ENCODE data around the gene ABI1. TPM values are rescaled to one million over a fixed set of nuclear protein-coding genes. Genes with fewer than 3 reads are reported as not detected.

Gene ABI1
- total and polyA plus RNA-seq, 4 donors, result 10.7 to 18.3 (median 14.3) TPM

GRCh38 chr10:26743091-26743490, 117.7 kb downstream of the ABI1 start:
- TF ChIP-seq SP1 (IDR thresholded peaks at IDR 0.05) (no peak), REST (IDR thresholded peaks at IDR 0.05) (no peak), ZBTB33 (IDR thresholded peaks at IDR 0.05) (no peak), JUND (IDR thresholded peaks at IDR 0.05) (no peak), HNF4A (conservative IDR thresholded peaks at IDR 0.05) (no peak), FOXA2 (IDR thresholded peaks at IDR 0.05) (no peak), NR2F2 (IDR thresholded peaks at IDR 0.05) (no peak), RXRA (IDR thresholded peaks at IDR 0.05) (no peak), RAD21 (IDR thresholded peaks at IDR 0.05) (no peak), FOXA1 (IDR thresholded peaks at IDR 0.05) (no peak), EGR1 (IDR thresholded peaks at IDR 0.05; ENCODE audit: low read depth in 2 of 2) (no peak), HNF4G (IDR thresholded peaks at IDR 0.05) (no peak), TAF1 (conservative IDR thresholded peaks at IDR 0.05) (no peak), YY1 (IDR thresholded peaks at IDR 0.05) (no peak)
- DNase-seq (ENCODE audit: low spot score), result no peak
- Histone ChIP-seq H3K27ac (ENCODE audit: low read depth in 1 of 2, low read length in 2 of 2) (no peak overlapping the region), H3K27me3 (ENCODE audit: control insufficient read depth in 4 of 4, insufficient read depth in 4 of 4, low read length in 3 of 4) (no peaks in the 10 kb centered on the region), H3K9ac (ENCODE audit: low read depth in 1 of 2, low read length in 2 of 2) (no peak overlapping the region), H3K9me3 (ENCODE audit: control insufficient read depth in 4 of 4, low read length in 3 of 4) (no peaks in the 10 kb centered on the region), H3K36me3 (ENCODE audit: control insufficient read depth in 4 of 4, insufficient read depth in 3 of 4, low read depth in 1 of 4, low read length in 3 of 4) (peaks cover 2 to 17% (median 10%) of the 10 kb centered on the region in 4 donors), H3K4me3 (ENCODE audit: low read depth in 1 of 3, low read length in 3 of 3) (no peak overlapping the region), H3K4me1 (ENCODE audit: control insufficient read depth in 4 of 4, insufficient read depth in 4 of 4, low read length in 3 of 4) (peaks cover 0 to 5% (median 2%) of the 10 kb centered on the region in 4 donors)
- 99% methylated on average over 2 of the region's 2 CpGs for WGBS

GRCh38 chr10:26741368-26741767, 119.4 kb downstream of the ABI1 start:
- H3K36me3 ChIP-seq (ENCODE audit: control insufficient read depth in 4 of 4, insufficient read depth in 3 of 4, low read depth in 1 of 4, low read length in 3 of 4), result peaks cover 4 to 14% (median 8%) of the 10 kb centered on the region in 4 donors
- H3K9ac ChIP-seq (ENCODE audit: low read depth in 1 of 2, low read length in 2 of 2), result no peak overlapping the region
- H3K4me3 ChIP-seq (ENCODE audit: low read depth in 1 of 3, low read length in 3 of 3), result no peak overlapping the region
- no peaks in the 10 kb centered on the region for H3K27me3 ChIP-seq (ENCODE audit: control insufficient read depth in 4 of 4, insufficient read depth in 4 of 4, low read length in 3 of 4)
- H3K9me3 ChIP-seq (ENCODE audit: control insufficient read depth in 4 of 4, low read length in 3 of 4), result no peaks in the 10 kb centered on the region
- peaks cover 0 to 6% (median 2%) of the 10 kb centered on the region in 4 donors for H3K4me1 ChIP-seq (ENCODE audit: control insufficient read depth in 4 of 4, insufficient read depth in 4 of 4, low read length in 3 of 4)
- DNase-seq (ENCODE audit: low spot score), result no peak
- 99% methylated on average over 4 of the region's 4 CpGs for WGBS
- H3K27ac ChIP-seq (ENCODE audit: low read depth in 1 of 2, low read length in 2 of 2), result no peak overlapping the region
- no peak for TF ChIP-seq TAF1 (conservative IDR thresholded peaks at IDR 0.05)

GRCh38 chr10:26739071-26739631, 121.6 kb downstream of the ABI1 start:
- Histone ChIP-seq H3K36me3 (ENCODE audit: control insufficient read depth in 4 of 4, insufficient read depth in 3 of 4, low read depth in 1 of 4, low read length in 3 of 4) (peaks cover 0 to 15% (median 8%) of the 10 kb centered on the region in 4 donors), H3K27ac (ENCODE audit: low read depth in 1 of 2, low read length in 2 of 2) (no peak overlapping the region), H3K4me3 (ENCODE audit: low read depth in 1 of 3, low read length in 3 of 3) (no peak overlapping the region), H3K4me1 (ENCODE audit: control insufficient read depth in 4 of 4, insufficient read depth in 4 of 4, low read length in 3 of 4) (peaks cover 0 to 15% (median 10%) of the 10 kb centered on the region in 4 donors), H3K9ac (ENCODE audit: low read depth in 1 of 2, low read length in 2 of 2) (no peak overlapping the region), H3K27me3 (ENCODE audit: control insufficient read depth in 4 of 4, insufficient read depth in 4 of 4, low read length in 3 of 4) (no peaks in the 10 kb centered on the region), H3K9me3 (ENCODE audit: control insufficient read depth in 4 of 4, low read length in 3 of 4) (no peaks in the 10 kb centered on the region)
- no peak for DNase-seq (ENCODE audit: low spot score)
- WGBS, result 80% methylated on average over 6 of the region's 6 CpGs
- TF ChIP-seq REST (IDR thresholded peaks at IDR 0.05), result no peak
- no peak for TF ChIP-seq YY1 (IDR thresholded peaks at IDR 0.05)
- TF ChIP-seq NR2F2 (IDR thresholded peaks at IDR 0.05), result no peak
- TF ChIP-seq HNF4A (conservative IDR thresholded peaks at IDR 0.05), result no peak
- no peak for TF ChIP-seq EGR1 (IDR thresholded peaks at IDR 0.05; ENCODE audit: low read depth in 2 of 2)
- no peak for TF ChIP-seq ATF3 (IDR thresholded peaks at IDR 0.05)
- TF ChIP-seq SP1 (IDR thresholded peaks at IDR 0.05), result no peak
- TF ChIP-seq HNF4G (IDR thresholded peaks at IDR 0.05), result no peak
- TF ChIP-seq RAD21 (IDR thresholded peaks at IDR 0.05), result no peak
- TF ChIP-seq TAF1 (conservative IDR thresholded peaks at IDR 0.05), result no peak
- TF ChIP-seq FOXA2 (IDR thresholded peaks at IDR 0.05), result no peak
- TF ChIP-seq GABPA (IDR thresholded peaks at IDR 0.05 in 1 of 2, conservative IDR thresholded peaks at IDR 0.05 in 1 of 2), result no peak

Data from liver (tissue), 9 donors.